IMR-90 (cell line): ENCODE data around the gene ALKBH3. TPM values are rescaled to one million over a fixed set of nuclear protein-coding genes. Genes with fewer than 3 reads are reported as not detected.

Experiments used
- ATAC-seq: fragments of 200-7000 bp; cut with Tn5 transposase; 2 replicates; pipeline ENCODE4 v1.9.1; 2020; ENCODE audit warnings: low read depth, mild to moderate bottlenecking, moderate library complexity
- BruUV-seq: library from RNA; stranded (reverse); fragments of 400-500 nt; replicated peaks from 2 replicates; lab custom pipeline; 2021; lab: Mats Ljungman, UMichigan
- CTCF ChIA-PET: fragments of 300-600 bp; formaldehyde crosslinking; extraction: SDS; loops from one replicate; lab custom pipeline; 2021; ENCODE audit warnings: antibody characterized with exemption; lab: Yijun Ruan, JAX
- POLR2A ChIA-PET: fragments of 300-600 bp; sonication (Branson Sonifier 250); formaldehyde crosslinking; loops from one replicate; lab custom pipeline; 2022; ENCODE audit warnings: antibody characterized with exemption; ENCODE audit not compliant: unreplicated experiment; lab: Charles Lee
- DNase-seq: peaks from one replicate; pipeline ENCODE4 v3.0.0; 2013
- H2AFZ ChIP-seq: replicated peaks from 2 replicates; pipeline ENCODE3; 2013; ENCODE audit warnings: low read length, mild to moderate bottlenecking; ENCODE audit not compliant: poor library complexity
- H2AK5ac ChIP-seq: 2 replicates; pipeline ENCODE4 v1.6.1; 2013; ENCODE audit warnings: low read depth, low read length, inconsistent platforms
- H2AK9ac ChIP-seq: replicated peaks from 2 replicates; pipeline ENCODE3; 2013; ENCODE audit warnings: mild to moderate bottlenecking, low read depth, low read length, moderate library complexity; ENCODE audit not compliant: poor library complexity
- H2BK120ac ChIP-seq: 2 replicates; pipeline ENCODE4 v1.6.1; 2013; ENCODE audit warnings: low read depth, low read length, inconsistent platforms
- H2BK15ac ChIP-seq: 3 replicates; pipeline ENCODE4 v1.6.1; 2013; ENCODE audit warnings: low read depth, low read length, inconsistent platforms
- H2BK20ac ChIP-seq: 2 replicates; pipeline ENCODE4 v1.6.1; 2013; ENCODE audit warnings: low read depth, mild to moderate bottlenecking, inconsistent platforms, low read length, moderate library complexity
- H2BK5ac ChIP-seq: 2 replicates; pipeline ENCODE4 v1.6.1; 2013; ENCODE audit warnings: mild to moderate bottlenecking, low read depth, low read length, inconsistent platforms; ENCODE audit not compliant: poor library complexity, severe bottlenecking
- H3K14ac ChIP-seq: replicated peaks from 2 replicates; pipeline ENCODE4 v1.6.1; 2013; ENCODE audit warnings: low read depth, low read length, inconsistent platforms
- H3K18ac ChIP-seq: 2 replicates; pipeline ENCODE4 v1.6.1; 2013; ENCODE audit warnings: low read depth, low read length, control low read depth
- H3K23ac ChIP-seq: 2 replicates; pipeline ENCODE4 v1.6.1; 2013; ENCODE audit warnings: low read depth, low read length, inconsistent platforms
- H3K27ac ChIP-seq: 2 replicates; pipeline ENCODE4 v1.5.1; 2013; ENCODE audit warnings: mild to moderate bottlenecking, control low read depth, low read length; ENCODE audit not compliant: insufficient read depth
- H3K27me3 ChIP-seq: 2 replicates; pipeline ENCODE4 v1.6.1; 2013; ENCODE audit warnings: low read length; ENCODE audit not compliant: control insufficient read depth, insufficient read depth
- H3K36me3 ChIP-seq: 2 replicates; pipeline ENCODE4 v1.6.1; 2013; ENCODE audit warnings: low read length, mixed read lengths; ENCODE audit not compliant: control insufficient read depth, insufficient read depth
- H3K4ac ChIP-seq: 2 replicates; pipeline ENCODE4 v1.6.1; 2013; ENCODE audit warnings: low read depth, low read length, inconsistent platforms
- H3K4me1 ChIP-seq: 2 replicates; pipeline ENCODE4 v1.6.1; 2013; ENCODE audit warnings: low read length, mixed read lengths; ENCODE audit not compliant: control insufficient read depth, insufficient read depth
- H3K4me2 ChIP-seq: 2 replicates; pipeline ENCODE4 v1.6.1; 2013; ENCODE audit warnings: low read depth, mild to moderate bottlenecking, control low read depth, low read length, moderate library complexity
- H3K4me3 ChIP-seq: 2 replicates; pipeline ENCODE4 v1.5.1; 2013; ENCODE audit warnings: low read depth, mild to moderate bottlenecking, control low read depth, low read length, moderate library complexity; ENCODE audit not compliant: insufficient read depth
- H3K56ac ChIP-seq: 2 replicates; pipeline ENCODE4 v1.6.1; 2013; ENCODE audit warnings: low read length, inconsistent platforms; ENCODE audit not compliant: insufficient read depth; ENCODE audit errors: extremely low read depth
- H3K79me1 ChIP-seq, 2 experiments: 2 replicates each; pipeline ENCODE4 v1.6.1; 2013; ENCODE audit warnings: low read length in 2 of 2, inconsistent platforms in 1 of 2, low read depth in 1 of 2
- H3K9ac ChIP-seq: 2 replicates; pipeline ENCODE4 v1.6.1; 2013; ENCODE audit warnings: low read depth, low read length, control low read depth
- H3K9me1 ChIP-seq: 2 replicates; pipeline ENCODE4 v1.6.1; 2013; ENCODE audit warnings: low read length, inconsistent platforms; ENCODE audit not compliant: insufficient read depth
- H3K9me3 ChIP-seq: 2 replicates; pipeline ENCODE4 v1.6.1; 2013; ENCODE audit warnings: low read length; ENCODE audit not compliant: control insufficient read depth, insufficient read depth
- H4K20me1 ChIP-seq: 2 replicates; pipeline ENCODE4 v1.6.1; 2013; ENCODE audit warnings: low read length, inconsistent platforms; ENCODE audit not compliant: insufficient read depth
- H4K5ac ChIP-seq: 2 replicates; pipeline ENCODE4 v1.6.1; 2013; ENCODE audit warnings: mild to moderate bottlenecking, low read depth, low read length, control low read depth
- H4K8ac ChIP-seq, 2 experiments: 2 replicates each; pipeline ENCODE4 v1.6.1; 2013; ENCODE audit warnings: low read depth in 2 of 2, low read length in 2 of 2, control low read depth in 1 of 2, inconsistent platforms in 1 of 2
- H4K91ac ChIP-seq: 2 replicates; pipeline ENCODE4 v1.6.1; 2013; ENCODE audit warnings: low read depth, low read length, inconsistent platforms; ENCODE audit not compliant: insufficient read depth
- CHD1 ChIP-seq: IDR thresholded peaks from 2 replicates; pipeline ENCODE4 v1.6.1; 2012; ENCODE audit warnings: low read depth, low read length, improper control_type of control experiment
- MAZ ChIP-seq: IDR thresholded peaks from 2 replicates; pipeline ENCODE4 v1.6.1; 2012; ENCODE audit warnings: low read depth, mild to moderate bottlenecking, low read length, improper control_type of control experiment, moderate library complexity, borderline replicate concordance
- POLR2A ChIP-seq: IDR thresholded peaks from 2 replicates; pipeline ENCODE4 v1.6.1; 2012; ENCODE audit warnings: mild to moderate bottlenecking, low read depth, low read length
- RAD21 ChIP-seq: IDR thresholded peaks from 2 replicates; pipeline ENCODE4 v1.6.1; 2012; ENCODE audit warnings: low read length, improper control_type of control experiment
- SMC3 ChIP-seq: fragments of 150-350 bp; IDR thresholded peaks from 2 replicates; pipeline ENCODE4 v1.6.1; 2016; ENCODE audit warnings: low read depth, mild to moderate bottlenecking, antibody characterized with exemption, low read length, moderate library complexity
- WGBS, 2 experiments: methylation state at CpG; one replicate each; pipeline versions ENCODE4 v1.1.5 to v1.1.7; 2013; ENCODE audit warnings: missing lambda C conversion rate in 2 of 2; ENCODE audit not compliant: insufficient read length in 1 of 2; ENCODE audit errors: extremely low coverage in 2 of 2; 5-methylcytosine and 5-hydroxymethylcytosine counted together
- dilution Hi-C: fragments of 300-500 bp; cut with HindIII; formaldehyde crosslinking; loops from one replicate; pipeline ENCODE4 v1.14.3; 2018; ENCODE audit warnings: low sequenced_read_pairs; ENCODE audit not compliant: unreplicated experiment
- in situ Hi-C: fragments of 300-500 bp; cut with MboI; formaldehyde crosslinking; loops from 3 replicates; pipeline ENCODE4 v1.14.3; 2019; ENCODE audit warnings: low sequenced_read_pairs, inconsistent platforms, mixed read lengths
- intact Hi-C: fragments of 100-400 bp; cut with micrococcal nuclease; formaldehyde crosslinking; loops from 2 replicates; pipeline ENCODE4 v1.10.0; 2022
- polyA plus RNA-seq, 3 experiments: library from polyadenylated mRNA; depleted of rRNA; stranded (reverse); fragments of >200 nt; gene quantifications; 2 replicates each; pipeline ENCODE4 v1.2.3, GENCODE V29; 2012; ENCODE audit warnings: low replicate concordance in 1 of 3
- total RNA-seq: library from RNA; depleted of rRNA; stranded (reverse); fragments of >200 nt; gene quantifications from 2 replicates; pipeline ENCODE4 v1.2.3, GENCODE V29; 2012
- TF ChIP-seq, protein P1 (sequence below): fragments of 150-350 bp; IDR thresholded peaks from 2 replicates; pipeline ENCODE4 v1.6.1; 2016; ENCODE audit warnings: low read depth, mild to moderate bottlenecking, low read length, moderate library complexity, borderline replicate concordance
- TF ChIP-seq, protein P2 (sequence below): conservative IDR thresholded peaks from 2 replicates; pipeline ENCODE4 v1.5.1; 2012; ENCODE audit warnings: mild to moderate bottlenecking, low read depth, low read length, improper control_type of control experiment

The ALKBH3 gene
- total and polyA plus RNA-seq, 2 of the 4 experiments (the other 2 are of a cell fraction) = 27.7 to 62.9 TPM

DNA sequence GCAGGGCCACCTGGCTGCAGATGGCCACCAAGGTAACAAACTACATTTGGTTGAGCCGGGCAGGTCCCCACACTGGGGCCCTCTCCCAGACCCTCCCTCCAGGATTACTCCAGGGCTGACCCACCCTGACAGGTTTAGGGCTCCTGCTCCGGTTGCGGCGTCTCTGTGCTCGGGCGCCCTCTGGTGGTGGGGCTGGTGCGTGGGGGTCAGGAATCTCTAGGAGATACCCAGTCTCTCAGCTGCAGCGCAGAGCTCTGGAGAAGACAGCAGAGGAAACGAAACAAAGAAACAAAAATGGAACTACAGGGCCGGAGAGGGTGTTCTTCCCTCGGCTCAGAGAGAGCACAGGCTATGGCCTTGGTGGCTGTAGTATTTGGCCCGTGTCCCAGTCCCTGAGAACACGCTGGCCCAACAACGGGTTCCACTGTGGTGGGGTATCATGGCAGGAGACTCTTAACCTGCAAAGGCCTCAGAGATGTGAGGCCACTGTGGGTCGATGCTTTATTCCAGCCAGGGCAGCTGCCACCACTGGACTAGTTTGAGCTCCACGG is 64.2 kb downstream of the ALKBH3 start:
- no peak overlapping the region for H3K23ac ChIP-seq
- H3K14ac ChIP-seq = no peak overlapping the region
- H2AK5ac ChIP-seq = no peak overlapping the region
- no peaks in the 10 kb centered on the region for H3K9me3 ChIP-seq
- H2BK5ac ChIP-seq = no peak overlapping the region
- ATAC-seq = peak; percentile 29; the same call in 1 of the 2 replicates
- no peak overlapping the region for H3K56ac ChIP-seq
- BruUV-seq = no TSS peak
- H4K8ac ChIP-seq = no peak overlapping the region
- ChIA-PET CTCF (interaction anchor here (0.6 to 1.3 kb wide), 6 partner anchors 11 to 114 kb away, joined by 3 to 12 read pairs (median 3); no protein-coding TSS in a partner anchor), POLR2A (no interaction called here)
- no peak overlapping the region for H4K5ac ChIP-seq
- intact Hi-C loops = loop anchor here (1.0 to 2.0 kb wide), 2 partner anchors 55 to 92 kb away; no protein-coding TSS in a partner anchor
- no peak overlapping the region for H2BK20ac ChIP-seq
- peaks cover 5% of the 10 kb centered on the region; the same call in 1 of the 2 replicates for H3K4me1 ChIP-seq
- 81% methylated on average over 5 of the region's 16 CpGs; no CpG with 5 or more reads in 1 of the 2 experiments for WGBS, 2 experiments
- no peak overlapping the region for H4K91ac ChIP-seq
- H3K4me2 ChIP-seq = no peak overlapping the region
- no peak overlapping the region for H3K9ac ChIP-seq
- dilution Hi-C loops = no loop called here
- no peak overlapping the region for H2BK15ac ChIP-seq
- H3K27me3 ChIP-seq = peaks cover 61% of the 10 kb centered on the region
- H2AK9ac ChIP-seq = no peak overlapping the region
- TF ChIP-seq, protein P1, sequence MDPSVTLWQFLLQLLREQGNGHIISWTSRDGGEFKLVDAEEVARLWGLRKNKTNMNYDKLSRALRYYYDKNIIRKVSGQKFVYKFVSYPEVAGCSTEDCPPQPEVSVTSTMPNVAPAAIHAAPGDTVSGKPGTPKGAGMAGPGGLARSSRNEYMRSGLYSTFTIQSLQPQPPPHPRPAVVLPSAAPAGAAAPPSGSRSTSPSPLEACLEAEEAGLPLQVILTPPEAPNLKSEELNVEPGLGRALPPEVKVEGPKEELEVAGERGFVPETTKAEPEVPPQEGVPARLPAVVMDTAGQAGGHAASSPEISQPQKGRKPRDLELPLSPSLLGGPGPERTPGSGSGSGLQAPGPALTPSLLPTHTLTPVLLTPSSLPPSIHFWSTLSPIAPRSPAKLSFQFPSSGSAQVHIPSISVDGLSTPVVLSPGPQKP = no peak
- TF ChIP-seq, protein P2, sequence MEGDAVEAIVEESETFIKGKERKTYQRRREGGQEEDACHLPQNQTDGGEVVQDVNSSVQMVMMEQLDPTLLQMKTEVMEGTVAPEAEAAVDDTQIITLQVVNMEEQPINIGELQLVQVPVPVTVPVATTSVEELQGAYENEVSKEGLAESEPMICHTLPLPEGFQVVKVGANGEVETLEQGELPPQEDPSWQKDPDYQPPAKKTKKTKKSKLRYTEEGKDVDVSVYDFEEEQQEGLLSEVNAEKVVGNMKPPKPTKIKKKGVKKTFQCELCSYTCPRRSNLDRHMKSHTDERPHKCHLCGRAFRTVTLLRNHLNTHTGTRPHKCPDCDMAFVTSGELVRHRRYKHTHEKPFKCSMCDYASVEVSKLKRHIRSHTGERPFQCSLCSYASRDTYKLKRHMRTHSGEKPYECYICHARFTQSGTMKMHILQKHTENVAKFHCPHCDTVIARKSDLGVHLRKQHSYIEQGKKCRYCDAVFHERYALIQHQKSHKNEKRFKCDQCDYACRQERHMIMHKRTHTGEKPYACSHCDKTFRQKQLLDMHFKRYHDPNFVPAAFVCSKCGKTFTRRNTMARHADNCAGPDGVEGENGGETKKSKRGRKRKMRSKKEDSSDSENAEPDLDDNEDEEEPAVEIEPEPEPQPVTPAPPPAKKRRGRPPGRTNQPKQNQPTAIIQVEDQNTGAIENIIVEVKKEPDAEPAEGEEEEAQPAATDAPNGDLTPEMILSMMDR = peak; percentile 69
- TF ChIP-seq POLR2A = peak; percentile 70; the same call in 1 of the 2 replicates
- TF ChIP-seq MAZ = 0 out of 2 replicates have a peak, but pooled peaks have one; percentile 27
- TF ChIP-seq RAD21 = peak; percentile 58
- TF ChIP-seq CHD1 = no peak
- TF ChIP-seq SMC3 = peak; percentile 72
- peaks cover 7% of the 10 kb centered on the region; the same call in 1 of the 2 replicates for H4K20me1 ChIP-seq
- DNase-seq = peak; percentile 27
- H2AFZ ChIP-seq = peak overlapping the region; percentile 27
- H3K36me3 ChIP-seq = no peaks in the 10 kb centered on the region
- no peak overlapping the region for H3K4ac ChIP-seq
- no peaks in the 10 kb centered on the region for H3K79me1 ChIP-seq
- H3K4me3 ChIP-seq = no peak overlapping the region
- no peak overlapping the region for H3K18ac ChIP-seq
- no peaks in the 10 kb centered on the region; the same call in 1 of the 2 replicates for H3K9me1 ChIP-seq
- H2BK120ac ChIP-seq = no peak overlapping the region
- in situ Hi-C loops = loop anchor here (5.0 kb wide), 1 partner anchor 53 kb away; no protein-coding TSS in a partner anchor
- no peak overlapping the region for H3K27ac ChIP-seq
